ENCODE measurements around the gene XYLB.
"Not testable (repeated sequence)": the region's sequence is repeated elsewhere in the genome, so short reads cannot be mapped to it uniquely, and the experiment has no call there.

- TF ChIP-seq CTCF, EZH2phosphoT487, EZH2 (IDR thresholded peaks at IDR 0.05): not testable (repeated sequence)
These were observed 80.3 kb downstream of the XYLB start for GRCh38 chr3:38426798-38427426.

Measured in neural progenitor cell (in vitro differentiated cells).